ENCODE data around the gene GPR107. TPM values are rescaled to one million over a fixed set of nuclear protein-coding genes. Genes with fewer than 3 reads are reported as not detected.

The GPR107 gene
- total RNA-seq, 1 donor from 2014 or later, result 25.5 TPM

DNA sequence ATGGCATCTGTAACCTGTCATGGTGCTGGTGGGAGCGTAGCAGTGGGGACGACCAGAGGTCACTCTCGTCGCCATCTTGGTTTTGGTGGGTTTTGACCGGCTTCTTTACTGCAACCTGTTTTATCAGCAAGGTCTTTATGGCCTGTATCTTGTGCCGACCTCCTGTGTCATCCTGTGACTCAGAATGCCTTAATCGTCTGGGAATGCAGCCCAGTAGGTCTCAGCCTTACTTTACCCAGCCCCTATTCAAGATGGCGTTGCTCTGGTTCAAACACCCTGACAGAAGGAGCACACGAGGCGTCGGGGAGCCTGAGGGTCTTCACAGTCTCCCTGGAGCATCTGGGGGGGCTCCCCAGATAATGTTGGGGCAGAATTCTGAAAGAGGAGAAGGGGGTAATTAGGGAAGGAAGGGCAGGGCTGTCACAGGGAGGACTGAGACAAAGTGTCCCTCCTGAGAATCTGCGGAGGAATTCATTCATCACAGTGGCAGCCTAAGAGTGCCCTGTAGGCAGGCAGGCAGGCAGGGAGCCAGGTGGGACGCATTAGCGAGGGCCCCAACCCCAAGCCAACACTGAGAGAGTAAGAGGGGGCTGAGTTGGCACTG lies 97.2 kb downstream of the GPR107 start:
- Histone ChIP-seq H3K27ac (no peak overlapping the region), H3K9me3 (no peaks in the 10 kb centered on the region), H3K36me3 (no peaks in the 10 kb centered on the region), H3K27me3 (no peaks in the 10 kb centered on the region), H3K4me1 (no peaks in the 10 kb centered on the region), H3K4me3 (no peak overlapping the region)
- no peak for TF ChIP-seq POLR2AphosphoS5 (IDR thresholded peaks at IDR 0.05; ENCODE audit: insufficient read depth in 1 of 2, low read depth in 1 of 2)
- no peak for DNase-seq (ENCODE audit: extremely low spot score in 2 of 2)
- intact Hi-C loops (cut with DNase I), result no loop called here

GRCh38 chr9:130154816-130155215 lies 101.1 kb downstream of the GPR107 start:
- intact Hi-C loops (cut with DNase I), result no loop called here
- no peak for TF ChIP-seq POLR2A (IDR thresholded peaks at IDR 0.05)
- no peak for TF ChIP-seq CTCF (IDR thresholded peaks at IDR 0.05)
- no peak for TF ChIP-seq POLR2AphosphoS5 (IDR thresholded peaks at IDR 0.05; ENCODE audit: insufficient read depth in 1 of 2, low read depth in 1 of 2)

DNA sequence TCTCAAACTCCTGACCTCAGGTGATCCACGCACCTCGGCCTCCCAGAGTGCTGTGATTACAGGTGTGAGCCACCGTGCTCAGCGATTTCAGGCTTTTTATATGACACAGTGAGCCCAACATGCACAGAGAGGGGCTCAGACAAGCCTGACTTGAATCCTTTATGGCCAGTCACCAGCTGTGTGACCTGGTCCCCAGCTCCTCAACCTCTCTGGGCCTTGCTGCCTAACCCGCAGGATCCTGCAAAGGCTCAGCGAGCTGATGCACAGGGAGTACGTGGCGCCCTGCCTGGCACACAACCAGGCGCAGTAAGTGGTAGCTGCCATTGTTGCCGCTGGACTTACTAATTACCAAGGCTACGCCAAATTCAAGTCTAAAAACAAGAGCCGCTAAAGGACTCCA lies 101.9 kb downstream of the GPR107 start:
- no peak overlapping the region for H3K4me3 ChIP-seq
- DNase-seq (ENCODE audit: extremely low spot score in 2 of 2), result no peak
- intact Hi-C loops (cut with DNase I), result no loop called here
- TF ChIP-seq CTCF (IDR thresholded peaks at IDR 0.05) (no peak), POLR2AphosphoS5 (IDR thresholded peaks at IDR 0.05; ENCODE audit: insufficient read depth in 1 of 2, low read depth in 1 of 2) (no peak), POLR2A (IDR thresholded peaks at IDR 0.05) (no peak)
- no peak overlapping the region for H3K27ac ChIP-seq
- no peaks in the 10 kb centered on the region for H3K9me3 ChIP-seq
- H3K36me3 ChIP-seq, result no peaks in the 10 kb centered on the region
- H3K27me3 ChIP-seq, result no peaks in the 10 kb centered on the region
- H3K4me1 ChIP-seq, result no peaks in the 10 kb centered on the region

More at GRCh38 chr9:130154816-130155215, 101.1 kb downstream of the GPR107 start:
- no peaks in the 10 kb centered on the region for H3K36me3 ChIP-seq
- no peak for DNase-seq (ENCODE audit: extremely low spot score in 2 of 2)
- no peak overlapping the region for H3K27ac ChIP-seq
- H3K4me1 ChIP-seq, result no peaks in the 10 kb centered on the region
- H3K27me3 ChIP-seq, result no peaks in the 10 kb centered on the region
- no peak overlapping the region for H3K4me3 ChIP-seq
- H3K9me3 ChIP-seq, result no peaks in the 10 kb centered on the region

DNA sequence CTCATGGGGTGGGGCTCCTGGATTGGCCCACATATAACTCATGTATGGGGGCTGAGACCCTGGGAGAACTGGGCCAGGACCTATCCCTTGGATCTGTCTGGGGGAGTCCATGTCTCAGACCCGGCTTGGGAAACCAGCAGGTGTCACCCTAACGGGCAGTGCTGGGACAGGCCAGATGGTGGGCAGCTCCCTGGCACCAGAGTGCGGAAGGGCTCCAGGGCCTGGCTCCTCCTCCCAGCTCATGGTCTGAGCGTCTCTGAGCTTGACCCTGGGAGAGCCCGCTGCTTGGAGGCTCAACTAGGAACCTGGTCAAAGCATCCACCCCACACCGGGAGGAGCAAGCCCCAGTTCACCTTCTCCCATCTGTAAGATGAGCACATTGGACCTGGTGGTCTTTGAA lies 103.0 kb downstream of the GPR107 start:
- intact Hi-C loops (cut with DNase I), result no loop called here
- no peaks in the 10 kb centered on the region for H3K27me3 ChIP-seq
- no peaks in the 10 kb centered on the region for H3K36me3 ChIP-seq
- no peaks in the 10 kb centered on the region for H3K9me3 ChIP-seq
- no peak for DNase-seq (ENCODE audit: extremely low spot score in 2 of 2)
- TF ChIP-seq POLR2AphosphoS5 (IDR thresholded peaks at IDR 0.05; ENCODE audit: insufficient read depth in 1 of 2, low read depth in 1 of 2) (no peak), POLR2A (IDR thresholded peaks at IDR 0.05) (no peak), CTCF (IDR thresholded peaks at IDR 0.05) (no peak)
- no peak overlapping the region for H3K27ac ChIP-seq
- no peaks in the 10 kb centered on the region for H3K4me1 ChIP-seq
- H3K4me3 ChIP-seq, result no peak overlapping the region

- TF ChIP-seq POLR2AphosphoS5 (IDR thresholded peaks at IDR 0.05; ENCODE audit: insufficient read depth in 1 of 2, low read depth in 1 of 2), result no peak
- TF ChIP-seq CTCF (IDR thresholded peaks at IDR 0.05), result no peak
- no peak for TF ChIP-seq POLR2A (IDR thresholded peaks at IDR 0.05)
- Histone ChIP-seq H3K27me3 (no peaks in the 10 kb centered on the region), H3K9me3 (no peaks in the 10 kb centered on the region), H3K4me1 (no peaks in the 10 kb centered on the region), H3K4me3 (no peak overlapping the region), H3K27ac (no peak overlapping the region), H3K36me3 (no peaks in the 10 kb centered on the region)
- intact Hi-C loops (cut with DNase I), result no loop called here
- DNase-seq (ENCODE audit: extremely low spot score in 2 of 2), result no peak
These were observed 103.4 kb downstream of the GPR107 start for GRCh38 chr9:130157079-130157478.
